GF-D8 (cell line): ENCODE measurements around the gene ITPR3.

Experiments
- DNase-seq: peaks from one replicate; lab custom pipeline; 2025; lab: John Stamatoyannopoulos, UW

The ITPR3 gene

GRCh38 chr6:33737267-33738026 is 116.3 kb downstream of the ITPR3 start:
- no peak for DNase-seq

- DNase-seq = no peak
Observed at GRCh38 chr6:33738153-33738552, 117.0 kb downstream of the ITPR3 start.

GRCh38 chr6:33738879-33739278 is 117.8 kb downstream of the ITPR3 start:
- DNase-seq = no peak

- DNase-seq = no peak
Observed at GRCh38 chr6:33739571-33739970, 118.4 kb downstream of the ITPR3 start.

GRCh38 chr6:33740204-33740608 is 119.1 kb downstream of the ITPR3 start:
- no peak for DNase-seq

- no peak for DNase-seq
Observed at GRCh38 chr6:33740794-33741193, 119.7 kb downstream of the ITPR3 start.

- no peak for DNase-seq
Observed at GRCh38 chr6:33742092-33742491, 121.0 kb downstream of the ITPR3 start.

- DNase-seq = no peak
Observed at GRCh38 chr6:33742837-33743236, 121.7 kb downstream of the ITPR3 start.

GRCh38 chr6:33744001-33744848 is 123.1 kb downstream of the ITPR3 start:
- DNase-seq = no peak

GRCh38 chr6:33744895-33745546 is 123.9 kb downstream of the ITPR3 start:
- no peak for DNase-seq

- no peak for DNase-seq
Observed at GRCh38 chr6:33745548-33745947, 124.4 kb downstream of the ITPR3 start.
